ENCODE measurements around the gene LRBA. TPM values are rescaled to one million over a fixed set of nuclear protein-coding genes. Genes with fewer than 3 reads are reported as not detected.

The LRBA gene
- polyA plus RNA-seq, 4 donors = 14.9 to 62.2 (median 19.6) TPM

- Histone ChIP-seq H3K4me1 (ENCODE audit: control insufficient read depth in 3 of 3, insufficient read depth in 2 of 3, low read depth in 1 of 3, low read length in 2 of 3) (no peaks in the 10 kb centered on the region), H3K27ac (ENCODE audit: low read depth in 1 of 3, low read length in 2 of 3) (no peak overlapping the region), H3K9me3 (ENCODE audit: control insufficient read depth in 2 of 2, insufficient read depth in 1 of 2, low read depth in 1 of 2, low read length in 1 of 2) (no peaks in the 10 kb centered on the region), H3K4me3 (ENCODE audit: low read depth in 1 of 3, low read length in 3 of 3) (no peak overlapping the region), H3K36me3 (ENCODE audit: control insufficient read depth in 3 of 3, insufficient read depth in 2 of 3, low read depth in 1 of 3, low read length in 3 of 3) (peaks cover 0 to 2% (median 0%) of the 10 kb centered on the region in 3 donors), H3K27me3 (ENCODE audit: control insufficient read depth in 3 of 3, insufficient read depth in 3 of 3, low read length in 3 of 3) (no peaks in the 10 kb centered on the region)
- WGBS, 3 donors = 84 to 90% (median 88%) methylated on average over 2 of the region's 2 CpGs
- DNase-seq (no peak), FAIRE-seq (no peak)
These were observed 689.2 kb downstream of the LRBA start for GRCh38 chr4:150325872-150326271.

DNA sequence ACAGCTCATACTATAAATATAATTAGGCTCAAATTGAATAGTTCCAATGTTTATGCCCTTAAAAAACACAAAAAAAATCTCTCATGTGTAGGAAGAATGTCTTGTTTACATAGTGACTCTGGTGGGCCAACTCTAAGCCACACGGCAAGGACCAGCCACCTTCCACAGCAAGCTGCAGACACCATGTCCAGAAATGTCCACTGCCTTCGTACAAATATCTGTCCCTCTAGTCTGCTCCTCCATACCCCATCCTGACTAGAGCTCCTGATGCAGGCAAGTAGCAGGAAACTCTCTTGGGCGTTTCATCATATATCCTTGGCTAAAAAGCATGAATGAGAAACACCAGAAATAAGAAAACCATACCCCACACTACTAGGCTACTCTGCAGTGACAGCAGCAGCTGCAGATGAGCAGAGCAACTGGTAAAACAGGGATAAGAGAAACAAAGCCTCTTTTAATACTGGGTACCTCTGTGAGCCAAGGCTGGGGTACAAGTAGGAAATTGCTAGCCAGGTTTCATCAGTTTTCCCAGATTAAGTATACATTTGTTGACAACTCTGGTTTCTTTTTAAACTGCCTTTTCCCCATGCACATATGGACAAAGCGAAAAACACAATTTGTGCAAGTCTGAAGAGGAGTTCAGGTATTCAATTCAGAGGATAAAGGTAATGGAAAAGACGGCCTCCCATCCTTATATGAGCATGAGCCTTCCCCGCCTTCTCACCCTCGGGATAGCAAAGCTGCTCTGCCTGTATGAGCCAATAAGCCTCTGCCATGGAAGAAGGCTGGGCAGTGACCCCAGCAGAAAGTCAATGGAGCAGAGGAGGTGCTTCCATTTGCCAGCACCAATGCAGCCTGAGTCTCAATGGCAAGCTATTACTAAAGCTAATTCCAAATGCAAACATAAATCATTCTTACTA lies 691.4 kb downstream of the LRBA start:
- FAIRE-seq (no peak), DNase-seq (no peak)
- 81 to 90% (median 89%) methylated on average over 7 of the region's 7 CpGs for WGBS, 3 donors
- no peaks in the 10 kb centered on the region for H3K9me3 ChIP-seq (ENCODE audit: control insufficient read depth in 2 of 2, insufficient read depth in 1 of 2, low read depth in 1 of 2, low read length in 1 of 2)
- H3K4me3 ChIP-seq (ENCODE audit: low read depth in 1 of 3, low read length in 3 of 3) = no peak overlapping the region
- no peaks in the 10 kb centered on the region for H3K4me1 ChIP-seq (ENCODE audit: control insufficient read depth in 3 of 3, insufficient read depth in 2 of 3, low read depth in 1 of 3, low read length in 2 of 3)
- no peaks in the 10 kb centered on the region for H3K27me3 ChIP-seq (ENCODE audit: control insufficient read depth in 3 of 3, insufficient read depth in 3 of 3, low read length in 3 of 3)
- H3K36me3 ChIP-seq (ENCODE audit: control insufficient read depth in 3 of 3, insufficient read depth in 2 of 3, low read depth in 1 of 3, low read length in 3 of 3) = peaks cover 0 to 10% (median 0%) of the 10 kb centered on the region in 3 donors
- no peak overlapping the region for H3K27ac ChIP-seq (ENCODE audit: low read depth in 1 of 3, low read length in 2 of 3)

GRCh38 chr4:150322646-150323045 lies 692.4 kb downstream of the LRBA start:
- no peaks in the 10 kb centered on the region for H3K27me3 ChIP-seq (ENCODE audit: control insufficient read depth in 3 of 3, insufficient read depth in 3 of 3, low read length in 3 of 3)
- H3K36me3 ChIP-seq (ENCODE audit: control insufficient read depth in 3 of 3, insufficient read depth in 2 of 3, low read depth in 1 of 3, low read length in 3 of 3) = peaks cover 0 to 10% (median 0%) of the 10 kb centered on the region in 3 donors
- H3K4me3 ChIP-seq (ENCODE audit: low read depth in 1 of 3, low read length in 3 of 3) = no peak overlapping the region
- no peak overlapping the region for H3K27ac ChIP-seq (ENCODE audit: low read depth in 1 of 3, low read length in 2 of 3)
- no peaks in the 10 kb centered on the region for H3K9me3 ChIP-seq (ENCODE audit: control insufficient read depth in 2 of 2, insufficient read depth in 1 of 2, low read depth in 1 of 2, low read length in 1 of 2)
- H3K4me1 ChIP-seq (ENCODE audit: control insufficient read depth in 3 of 3, insufficient read depth in 2 of 3, low read depth in 1 of 3, low read length in 2 of 3) = no peaks in the 10 kb centered on the region
- WGBS, 3 donors = 92 to 96% (median 95%) methylated on average over 4 of the region's 4 CpGs
- FAIRE-seq (no peak), DNase-seq (no peak)

DNA sequence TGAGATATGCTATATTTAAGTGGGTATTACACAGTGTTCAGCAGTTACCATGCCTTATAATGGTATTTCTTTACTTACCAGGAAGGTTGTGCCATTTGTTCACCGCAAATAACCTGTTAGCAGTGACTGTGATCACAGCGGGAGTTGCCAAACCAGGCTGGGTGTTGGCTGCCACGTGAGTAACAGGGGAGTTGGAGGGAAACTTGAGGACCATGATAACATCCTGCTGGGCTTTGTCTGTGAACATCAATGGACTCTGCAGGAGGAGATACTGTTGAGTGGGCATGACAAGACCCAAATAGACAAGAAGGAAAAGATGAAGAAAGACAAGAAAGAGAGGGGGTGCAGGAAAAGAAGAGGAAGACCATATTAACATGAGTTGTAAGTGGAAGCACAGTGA lies 694.0 kb downstream of the LRBA start:
- FAIRE-seq (no peak), DNase-seq (no peak)
- no peak overlapping the region for H3K4me3 ChIP-seq (ENCODE audit: low read depth in 1 of 3, low read length in 3 of 3)
- no peak overlapping the region for H3K27ac ChIP-seq (ENCODE audit: low read depth in 1 of 3, low read length in 2 of 3)
- H3K36me3 ChIP-seq (ENCODE audit: control insufficient read depth in 3 of 3, insufficient read depth in 2 of 3, low read depth in 1 of 3, low read length in 3 of 3) = peaks cover 0 to 10% (median 0%) of the 10 kb centered on the region in 3 donors
- H3K4me1 ChIP-seq (ENCODE audit: control insufficient read depth in 3 of 3, insufficient read depth in 2 of 3, low read depth in 1 of 3, low read length in 2 of 3) = no peaks in the 10 kb centered on the region
- H3K9me3 ChIP-seq (ENCODE audit: control insufficient read depth in 2 of 2, insufficient read depth in 1 of 2, low read depth in 1 of 2, low read length in 1 of 2) = no peaks in the 10 kb centered on the region
- 80 to 92% (median 83%) methylated on average over 3 of the region's 3 CpGs for WGBS, 3 donors
- no peaks in the 10 kb centered on the region for H3K27me3 ChIP-seq (ENCODE audit: control insufficient read depth in 3 of 3, insufficient read depth in 3 of 3, low read length in 3 of 3)

- 81 to 87% (median 83%) methylated on average over 4 of the region's 4 CpGs for WGBS, 3 donors
- Histone ChIP-seq H3K36me3 (ENCODE audit: control insufficient read depth in 3 of 3, insufficient read depth in 2 of 3, low read depth in 1 of 3, low read length in 3 of 3) (peaks cover 0 to 10% (median 2%) of the 10 kb centered on the region in 3 donors), H3K4me1 (ENCODE audit: control insufficient read depth in 3 of 3, insufficient read depth in 2 of 3, low read depth in 1 of 3, low read length in 2 of 3) (no peaks in the 10 kb centered on the region), H3K27ac (ENCODE audit: low read depth in 1 of 3, low read length in 2 of 3) (no peak overlapping the region), H3K9me3 (ENCODE audit: control insufficient read depth in 2 of 2, insufficient read depth in 1 of 2, low read depth in 1 of 2, low read length in 1 of 2) (no peaks in the 10 kb centered on the region), H3K27me3 (ENCODE audit: control insufficient read depth in 3 of 3, insufficient read depth in 3 of 3, low read length in 3 of 3) (no peaks in the 10 kb centered on the region), H3K4me3 (ENCODE audit: low read depth in 1 of 3, low read length in 3 of 3) (no peak overlapping the region)
- no peak for FAIRE-seq
- DNase-seq = no peak
These were observed 696.1 kb downstream of the LRBA start for GRCh38 chr4:150318971-150319370.

DNA sequence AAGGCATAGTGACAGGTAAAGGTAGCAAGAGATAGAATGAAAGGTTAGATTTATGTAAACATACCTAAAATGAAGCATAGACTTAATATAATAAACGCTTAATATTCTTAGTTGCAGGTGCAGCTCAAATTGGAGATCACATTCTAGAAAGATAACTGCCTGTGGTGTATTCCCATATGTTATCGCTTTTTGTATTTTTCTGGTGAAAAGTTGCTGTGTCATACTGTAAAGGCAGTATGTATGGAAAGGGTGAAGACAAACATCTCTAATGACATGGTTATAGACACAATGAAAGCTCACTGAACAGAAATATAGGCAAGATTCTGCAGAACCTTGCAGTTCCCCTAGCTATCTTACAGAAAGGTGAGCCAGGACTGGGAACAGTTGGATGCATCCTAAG lies 696.6 kb downstream of the LRBA start:
- DNase-seq (no peak), FAIRE-seq (no peak)
- no peak overlapping the region for H3K4me3 ChIP-seq (ENCODE audit: low read depth in 1 of 3, low read length in 3 of 3)
- no peak overlapping the region for H3K27ac ChIP-seq (ENCODE audit: low read depth in 1 of 3, low read length in 2 of 3)
- H3K36me3 ChIP-seq (ENCODE audit: control insufficient read depth in 3 of 3, insufficient read depth in 2 of 3, low read depth in 1 of 3, low read length in 3 of 3) = peaks cover 0 to 10% (median 2%) of the 10 kb centered on the region in 3 donors
- H3K27me3 ChIP-seq (ENCODE audit: control insufficient read depth in 3 of 3, insufficient read depth in 3 of 3, low read length in 3 of 3) = no peaks in the 10 kb centered on the region
- no peaks in the 10 kb centered on the region for H3K9me3 ChIP-seq (ENCODE audit: control insufficient read depth in 2 of 2, insufficient read depth in 1 of 2, low read depth in 1 of 2, low read length in 1 of 2)
- 48 to 50% (median 49%) methylated on average over 2 of the region's 2 CpGs for WGBS, 3 donors
- no peaks in the 10 kb centered on the region for H3K4me1 ChIP-seq (ENCODE audit: control insufficient read depth in 3 of 3, insufficient read depth in 2 of 3, low read depth in 1 of 3, low read length in 2 of 3)

DNA sequence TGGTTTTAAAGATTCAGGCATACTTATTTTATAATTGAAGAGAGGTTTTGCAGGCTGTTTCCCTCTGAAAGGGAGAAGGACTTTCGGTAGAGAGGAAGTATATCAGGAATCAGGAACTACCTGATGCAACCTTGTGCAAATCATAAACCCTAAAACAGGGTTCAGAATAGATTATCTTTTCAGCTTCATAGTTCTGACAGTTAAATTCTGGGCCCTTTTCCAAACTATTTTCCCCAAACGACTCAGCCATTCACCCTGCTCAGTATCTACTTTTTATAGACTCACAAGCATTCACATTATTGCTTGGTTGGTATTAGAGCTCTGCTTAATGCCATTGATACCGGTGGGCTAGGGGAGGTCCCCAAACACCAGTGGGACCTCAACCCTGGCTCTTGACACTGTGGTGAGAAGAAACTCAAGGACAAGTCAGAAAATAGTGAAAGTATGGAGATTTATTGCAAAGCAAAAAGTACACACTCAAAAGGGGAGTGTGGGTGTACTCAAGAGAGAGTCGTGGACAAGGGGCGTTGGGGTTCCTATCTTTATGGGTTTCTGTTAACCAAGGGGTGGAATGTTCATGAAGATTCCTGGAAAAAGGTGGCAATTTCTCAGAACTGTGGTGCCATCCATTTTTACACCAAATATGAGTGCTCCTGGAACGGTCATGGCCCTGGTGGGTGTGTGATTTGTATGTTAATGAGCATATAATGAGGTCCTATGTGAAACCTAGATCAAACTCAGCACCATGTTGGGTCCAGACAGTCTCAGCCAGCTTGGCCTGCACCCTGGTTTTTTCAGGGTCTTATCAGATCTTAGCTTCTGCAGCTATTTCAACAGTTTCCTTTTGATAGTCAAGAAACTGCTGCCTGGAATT lies 698.5 kb downstream of the LRBA start:
- peaks cover 0 to 10% (median 2%) of the 10 kb centered on the region in 3 donors for H3K36me3 ChIP-seq (ENCODE audit: control insufficient read depth in 3 of 3, insufficient read depth in 2 of 3, low read depth in 1 of 3, low read length in 3 of 3)
- H3K27me3 ChIP-seq (ENCODE audit: control insufficient read depth in 3 of 3, insufficient read depth in 3 of 3, low read length in 3 of 3) = no peaks in the 10 kb centered on the region
- no peak overlapping the region for H3K4me3 ChIP-seq (ENCODE audit: low read depth in 1 of 3, low read length in 3 of 3)
- H3K4me1 ChIP-seq (ENCODE audit: control insufficient read depth in 3 of 3, insufficient read depth in 2 of 3, low read depth in 1 of 3, low read length in 2 of 3) = no peaks in the 10 kb centered on the region
- 73 to 81% (median 76%) methylated on average over 6 of the region's 6 CpGs for WGBS, 3 donors
- DNase-seq (no peak), FAIRE-seq (no peak)
- H3K9me3 ChIP-seq (ENCODE audit: control insufficient read depth in 2 of 2, insufficient read depth in 1 of 2, low read depth in 1 of 2, low read length in 1 of 2) = no peaks in the 10 kb centered on the region
- H3K27ac ChIP-seq (ENCODE audit: low read depth in 1 of 3, low read length in 2 of 3) = no peak overlapping the region

- WGBS, 3 donors = 89 to 97% (median 92%) methylated on average over 2 of the region's 2 CpGs
- no peak for DNase-seq
These were observed 699.4 kb downstream of the LRBA start for GRCh38 chr4:150315691-150316090.

More at GRCh38 chr4:150315691-150316090, 699.4 kb downstream of the LRBA start:
- no peak overlapping the region for H3K27ac ChIP-seq (ENCODE audit: low read depth in 1 of 3, low read length in 2 of 3)
- no peaks in the 10 kb centered on the region for H3K27me3 ChIP-seq (ENCODE audit: control insufficient read depth in 3 of 3, insufficient read depth in 3 of 3, low read length in 3 of 3)
- H3K4me3 ChIP-seq (ENCODE audit: low read depth in 1 of 3, low read length in 3 of 3) = no peak overlapping the region
- H3K36me3 ChIP-seq (ENCODE audit: control insufficient read depth in 3 of 3, insufficient read depth in 2 of 3, low read depth in 1 of 3, low read length in 3 of 3) = peaks cover 0 to 8% (median 2%) of the 10 kb centered on the region in 3 donors
- no peaks in the 10 kb centered on the region for H3K9me3 ChIP-seq (ENCODE audit: control insufficient read depth in 2 of 2, insufficient read depth in 1 of 2, low read depth in 1 of 2, low read length in 1 of 2)
- H3K4me1 ChIP-seq (ENCODE audit: control insufficient read depth in 3 of 3, insufficient read depth in 2 of 3, low read depth in 1 of 3, low read length in 2 of 3) = no peaks in the 10 kb centered on the region
- no peak for FAIRE-seq
